NB4 (cell line): ENCODE measurements around the gene TYW1B.

Experiments
- MAX ChIP-seq: IDR thresholded peaks from 2 replicates; pipeline ENCODE4 v1.6.1; 2011; ENCODE audit warnings: low read depth, low read length
- MYC ChIP-seq: IDR thresholded peaks from 2 replicates; pipeline ENCODE4 v1.6.1; 2011; ENCODE audit warnings: low read depth, low read length
- POLR2A ChIP-seq: IDR thresholded peaks from 2 replicates; pipeline ENCODE4 v1.6.1; 2011; ENCODE audit warnings: mild to moderate bottlenecking; ENCODE audit not compliant: insufficient read length; ENCODE audit errors: extremely low read depth
- TF ChIP-seq, protein P1 (sequence below): IDR thresholded peaks from one replicate; pipeline ENCODE4 v1.5.1; 2012; ENCODE audit warnings: low read depth, low read length

GRCh38 chr7:72706521-72706920, 121.5 kb downstream of the TYW1B start:
- TF ChIP-seq POLR2A (no peak), MYC (no peak), MAX (no peak)
- TF ChIP-seq, protein P1, sequence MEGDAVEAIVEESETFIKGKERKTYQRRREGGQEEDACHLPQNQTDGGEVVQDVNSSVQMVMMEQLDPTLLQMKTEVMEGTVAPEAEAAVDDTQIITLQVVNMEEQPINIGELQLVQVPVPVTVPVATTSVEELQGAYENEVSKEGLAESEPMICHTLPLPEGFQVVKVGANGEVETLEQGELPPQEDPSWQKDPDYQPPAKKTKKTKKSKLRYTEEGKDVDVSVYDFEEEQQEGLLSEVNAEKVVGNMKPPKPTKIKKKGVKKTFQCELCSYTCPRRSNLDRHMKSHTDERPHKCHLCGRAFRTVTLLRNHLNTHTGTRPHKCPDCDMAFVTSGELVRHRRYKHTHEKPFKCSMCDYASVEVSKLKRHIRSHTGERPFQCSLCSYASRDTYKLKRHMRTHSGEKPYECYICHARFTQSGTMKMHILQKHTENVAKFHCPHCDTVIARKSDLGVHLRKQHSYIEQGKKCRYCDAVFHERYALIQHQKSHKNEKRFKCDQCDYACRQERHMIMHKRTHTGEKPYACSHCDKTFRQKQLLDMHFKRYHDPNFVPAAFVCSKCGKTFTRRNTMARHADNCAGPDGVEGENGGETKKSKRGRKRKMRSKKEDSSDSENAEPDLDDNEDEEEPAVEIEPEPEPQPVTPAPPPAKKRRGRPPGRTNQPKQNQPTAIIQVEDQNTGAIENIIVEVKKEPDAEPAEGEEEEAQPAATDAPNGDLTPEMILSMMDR, result no peak
